CD4-positive, alpha-beta T cell treated with Interferon gamma for 1 hour (primary cell): Measurements from ENCODE around the gene ARMC7.
"Not testable (repeated sequence)": the region's sequence is repeated elsewhere in the genome, so short reads cannot be mapped to it uniquely, and the experiment has no call there.

Experiments used
- DNase-seq: peaks from one replicate; pipeline ENCODE4 v3.0.0-alpha.2; 2020

The ARMC7 gene

GRCh38 chr17:75103601-75104554 lies 5.9 kb upstream of the ARMC7 start:
- no peak for DNase-seq

- no peak for DNase-seq
These were observed 4.4 kb upstream of the ARMC7 start for GRCh38 chr17:75105126-75106080.

- no peak for DNase-seq
These were observed 1.6 kb upstream of the ARMC7 start for GRCh38 chr17:75108193-75108592.

- DNase-seq: no peak
These were observed 743 bp upstream of the ARMC7 start for GRCh38 chr17:75109046-75109406.

GRCh38 chr17:75110234-75110937 lies 617 bp downstream of the ARMC7 start:
- no peak for DNase-seq

- no peak for DNase-seq
These were observed 2.1 kb downstream of the ARMC7 start for GRCh38 chr17:75111777-75112335.

- peak; percentile 85 for DNase-seq
These were observed 4.2 kb downstream of the ARMC7 start for GRCh38 chr17:75113798-75114551.

- no peak for DNase-seq
These were observed 5.0 kb downstream of the ARMC7 start for GRCh38 chr17:75114552-75115314.

GRCh38 chr17:75115555-75115954 lies 5.8 kb downstream of the ARMC7 start:
- no peak for DNase-seq

GRCh38 chr17:75116737-75117136 lies 7.0 kb downstream of the ARMC7 start:
- DNase-seq: no peak

GRCh38 chr17:75118307-75118706 lies 8.5 kb downstream of the ARMC7 start:
- DNase-seq: no peak

- DNase-seq: peak; percentile 45
These were observed 14.5 kb downstream of the ARMC7 start for GRCh38 chr17:75124041-75124818.

GRCh38 chr17:75124819-75125162 lies 15.0 kb downstream of the ARMC7 start:
- no peak for DNase-seq

GRCh38 chr17:75125984-75126383 lies 16.2 kb downstream of the ARMC7 start:
- DNase-seq: no peak

GRCh38 chr17:75126954-75127353 lies 17.2 kb downstream of the ARMC7 start:
- no peak for DNase-seq

- not testable (repeated sequence) for DNase-seq
These were observed 18.2 kb downstream of the ARMC7 start for GRCh38 chr17:75127936-75128335.

- DNase-seq: no peak
These were observed 19.1 kb downstream of the ARMC7 start for GRCh38 chr17:75128694-75129505.

GRCh38 chr17:75129576-75129975 lies 19.8 kb downstream of the ARMC7 start:
- no peak for DNase-seq

GRCh38 chr17:75130059-75130631 lies 20.4 kb downstream of the ARMC7 start:
- DNase-seq: no peak
